IPS-18c (cell line): ENCODE results near the gene GAGE12J.
"Not testable (repeated sequence)": the region's sequence is repeated elsewhere in the genome, so short reads cannot be mapped to it uniquely, and the experiment has no call there.

Source experiments
- H3K4me3 ChIP-seq: 2 replicates; pipeline ENCODE4 v1.7.0; 2013; ENCODE audit warnings: low read depth, mild to moderate bottlenecking, low read length, moderate library complexity; ENCODE audit not compliant: insufficient read depth
- H3K9me3 ChIP-seq: one replicate; pipeline ENCODE4 v1.6.1; 2013; ENCODE audit warnings: mild to moderate bottlenecking, low read length, moderate library complexity; ENCODE audit not compliant: control insufficient read depth, insufficient read depth

The GAGE12J gene

DNA sequence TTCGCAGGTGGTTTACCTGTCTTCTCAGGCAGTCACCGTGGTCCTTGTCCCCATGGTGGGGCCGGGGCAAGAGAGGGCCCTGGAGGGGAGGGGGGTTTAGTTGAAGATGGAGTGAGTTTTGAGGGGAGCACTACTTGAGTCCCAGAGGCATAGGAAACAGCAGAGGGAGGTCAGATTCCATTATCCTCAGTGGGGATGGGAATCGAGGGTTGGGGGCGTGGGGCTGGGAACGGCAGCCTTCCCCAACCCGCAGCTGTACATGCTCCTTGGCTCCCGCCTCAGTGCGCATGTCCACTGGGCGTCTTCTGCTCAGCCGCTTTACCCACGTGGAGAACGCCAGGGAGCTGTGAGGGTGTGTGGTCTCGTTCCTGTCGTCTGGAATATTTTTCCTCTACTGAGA is 18.5 kb upstream of the GAGE12J start, which contains the start of gene GAGE10:
GAGE10 (plus strand) TSS at position 301 of the 400 bp plus-strand sequence. CDS start 1,214 bp downstream, outside the sequence.
- Histone ChIP-seq H3K9me3 (peaks cover 7% of the 10 kb centered on the region), H3K4me3 (no peak within 1 kb of the TSS)

DNA sequence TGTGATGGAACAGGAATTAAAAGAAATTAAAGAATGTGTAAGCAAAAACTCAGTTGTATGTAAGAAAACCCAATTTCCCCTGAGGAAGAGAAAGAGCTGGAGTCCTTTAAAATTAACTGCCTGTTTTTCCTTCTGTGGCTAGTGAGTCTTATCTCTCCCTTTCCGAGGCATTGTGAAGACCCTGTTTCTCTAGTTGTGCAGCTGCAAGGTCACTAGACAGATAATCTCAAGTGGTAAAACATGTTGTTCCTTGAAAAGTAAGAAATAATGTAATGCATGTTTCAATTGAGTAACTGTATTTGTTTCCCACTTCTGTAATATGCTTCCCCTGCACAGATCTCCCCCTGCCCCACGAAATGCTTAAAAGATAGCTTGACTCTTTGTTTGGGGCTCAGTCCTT is 14.1 kb upstream of the GAGE12J start:
- H3K4me3 ChIP-seq, H3K9me3 ChIP-seq: not testable (repeated sequence)

DNA sequence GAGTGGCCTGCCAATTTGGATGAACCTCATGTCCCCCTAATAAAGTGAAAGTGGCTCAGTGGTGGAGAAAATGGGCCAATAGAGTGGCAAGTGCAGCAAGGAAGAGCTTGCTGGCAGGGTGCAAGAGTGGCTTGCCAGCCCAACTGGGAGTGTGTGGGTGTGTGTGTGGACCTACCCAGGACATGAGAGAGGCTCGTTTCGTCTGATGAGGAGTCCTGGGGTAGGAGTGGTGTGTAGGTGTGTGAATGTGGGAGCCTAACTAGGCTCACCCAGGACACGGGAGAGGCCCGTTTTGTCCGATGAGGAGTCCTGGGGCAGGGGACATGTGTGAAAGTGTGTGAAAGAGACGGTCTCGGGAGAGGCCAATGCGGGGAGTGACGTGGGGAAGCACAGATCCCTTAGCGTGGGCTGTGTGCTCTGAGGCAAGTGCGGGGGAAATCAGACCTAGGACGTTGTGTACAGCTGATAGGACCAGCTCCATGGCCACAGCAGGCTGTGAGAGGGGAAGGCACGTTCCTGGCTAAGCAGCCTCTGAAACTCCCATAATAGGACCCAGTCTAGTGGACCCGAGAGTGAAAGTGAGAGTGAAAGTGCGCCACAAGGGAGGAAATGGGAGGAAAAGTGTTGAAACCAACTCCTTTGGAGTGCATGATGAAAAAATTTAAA is 13.1 kb upstream of the GAGE12J start:
- H3K9me3 ChIP-seq, result peaks cover 11% of the 10 kb centered on the region
- no peak overlapping the region for H3K4me3 ChIP-seq

DNA sequence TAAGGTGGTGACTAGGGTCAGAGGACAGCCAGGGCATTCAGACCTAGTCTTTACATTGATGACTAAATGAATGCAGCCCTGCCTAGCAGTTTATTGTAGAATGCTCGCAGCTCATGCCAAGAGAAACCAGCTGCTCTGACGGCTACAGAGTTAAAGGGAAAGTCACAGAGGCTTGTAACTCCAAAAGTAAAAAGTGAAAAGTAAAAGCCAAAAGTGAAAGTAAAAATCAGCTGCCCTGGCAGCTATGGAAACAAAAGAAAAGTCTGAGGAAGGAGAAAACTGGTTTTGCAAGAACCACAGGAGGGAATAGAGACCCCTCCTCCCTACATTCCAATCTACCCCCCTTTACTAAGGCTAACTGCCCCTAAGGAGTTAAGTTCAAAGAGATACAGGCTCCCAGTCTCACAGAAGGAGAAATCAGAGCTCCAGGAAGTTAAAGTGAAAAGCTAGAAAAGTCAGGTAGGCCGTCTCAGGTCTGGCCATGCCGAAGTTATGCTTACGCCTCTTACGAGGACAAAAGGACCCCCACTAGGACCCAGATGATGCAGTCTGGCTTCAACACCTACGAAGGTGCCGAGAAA is 12.3 kb upstream of the GAGE12J start:
- Histone ChIP-seq H3K9me3 (peaks cover 12% of the 10 kb centered on the region), H3K4me3 (peak overlapping the region; percentile 24; the same call in 1 of the 2 replicates)

DNA sequence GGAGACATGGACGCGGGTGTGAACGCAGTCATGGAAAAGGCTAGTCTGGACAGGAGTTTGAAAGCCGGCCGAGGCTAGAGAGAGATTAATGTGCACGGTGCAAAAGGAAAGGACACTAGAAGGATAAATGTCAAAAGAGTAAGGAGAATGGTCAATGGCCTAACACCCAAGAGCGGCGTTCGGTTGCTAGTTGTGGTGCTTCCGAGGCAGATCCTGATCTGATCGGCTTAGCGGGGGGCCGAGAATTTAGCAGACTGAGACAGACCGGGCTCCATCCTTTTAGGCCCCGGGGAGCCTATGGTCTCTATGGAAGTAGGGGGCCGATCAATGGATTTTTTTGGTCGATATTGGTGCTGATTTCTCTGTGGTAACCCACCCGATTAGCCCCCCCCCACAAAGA is 11.5 kb upstream of the GAGE12J start:
- H3K4me3 ChIP-seq, result peak overlapping the region; percentile 6; the same call in 1 of the 2 replicates
- H3K9me3 ChIP-seq, result peaks cover 13% of the 10 kb centered on the region

DNA sequence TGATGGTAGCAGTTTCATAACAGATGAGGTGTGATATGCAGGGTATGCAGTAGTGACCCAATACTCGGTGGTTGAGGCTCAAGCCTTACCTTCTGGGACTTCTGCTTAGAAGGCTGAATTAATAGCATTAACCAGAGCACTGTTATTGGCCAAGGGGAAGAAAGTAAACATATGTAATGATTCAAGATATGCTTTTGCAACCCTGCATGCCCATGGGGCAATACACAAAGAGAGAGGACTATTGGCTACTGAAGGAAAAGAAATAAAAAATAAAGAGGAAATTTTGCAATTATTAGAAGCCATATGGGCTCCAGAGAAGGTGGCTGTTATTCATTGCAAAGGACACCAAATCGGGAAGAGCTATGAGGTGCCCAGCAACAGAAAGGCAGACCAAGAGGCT is 9.7 kb upstream of the GAGE12J start:
- Histone ChIP-seq H3K9me3 (peaks cover 13% of the 10 kb centered on the region), H3K4me3 (no peak overlapping the region)

DNA sequence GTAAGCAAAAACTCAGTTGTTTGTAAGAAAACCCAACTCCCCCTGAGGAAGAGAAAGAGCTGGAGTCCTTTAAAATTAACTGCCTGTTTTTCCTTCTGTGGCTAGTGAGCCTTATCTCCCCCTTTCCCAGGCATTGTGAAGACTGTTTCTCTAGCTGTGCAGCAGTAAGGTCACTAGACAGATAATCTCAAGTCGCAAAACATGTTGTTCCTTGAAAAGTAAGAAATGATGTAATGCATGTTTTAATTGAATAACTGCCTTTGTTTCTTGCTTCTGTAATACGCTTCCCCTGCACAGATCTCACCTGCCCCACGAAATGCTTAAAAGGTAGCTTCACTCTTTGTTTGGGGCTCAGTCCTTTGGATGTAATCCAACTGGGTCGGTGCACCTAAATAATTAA is 5.8 kb upstream of the GAGE12J start:
- Histone ChIP-seq H3K9me3 (peaks cover 7% of the 10 kb centered on the region), H3K4me3 (no peak overlapping the region)

DNA sequence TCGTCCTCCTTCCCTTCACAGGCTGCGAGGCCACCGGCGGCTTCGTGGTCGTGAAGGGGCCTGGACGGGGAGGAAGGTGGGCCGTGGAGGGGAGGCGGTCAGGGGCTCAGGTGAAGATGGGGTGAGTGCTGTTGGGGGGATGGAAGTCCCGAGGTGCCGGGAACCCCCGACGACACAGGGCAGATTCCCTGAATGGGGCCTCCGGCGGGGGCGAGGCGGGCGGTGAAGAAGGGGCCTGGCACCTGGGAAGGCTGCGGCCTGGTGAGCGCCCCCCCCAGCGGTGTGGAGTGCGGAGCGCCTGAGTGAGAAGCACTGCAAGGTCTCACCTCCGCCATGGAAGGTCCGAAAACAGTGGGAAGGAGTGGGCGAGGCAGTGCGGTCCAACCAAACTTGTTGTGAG is 429 bp downstream of the GAGE12J start:
- not testable (repeated sequence) for H3K4me3 ChIP-seq, H3K9me3 ChIP-seq

DNA sequence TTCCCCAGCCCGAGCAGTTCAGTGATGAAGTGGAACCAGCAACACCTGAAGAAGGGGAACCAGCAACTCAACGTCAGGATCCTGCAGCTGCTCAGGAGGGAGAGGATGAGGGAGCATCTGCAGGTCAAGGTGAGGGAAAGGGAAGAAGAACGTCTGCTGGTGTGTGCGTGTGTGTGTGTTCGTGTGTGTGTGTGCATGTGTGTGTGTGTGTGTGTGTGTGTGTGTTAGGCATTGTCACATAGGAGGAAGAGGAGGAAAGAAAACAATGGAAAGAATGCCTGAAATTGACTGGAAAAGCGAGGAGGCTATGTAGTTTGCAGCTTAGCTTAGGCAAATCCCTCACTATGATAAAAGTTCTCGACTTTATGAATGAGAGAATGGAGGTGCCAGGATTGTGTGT is 1.9 kb downstream of the GAGE12J start:
- not testable (repeated sequence) for H3K4me3 ChIP-seq, H3K9me3 ChIP-seq

DNA sequence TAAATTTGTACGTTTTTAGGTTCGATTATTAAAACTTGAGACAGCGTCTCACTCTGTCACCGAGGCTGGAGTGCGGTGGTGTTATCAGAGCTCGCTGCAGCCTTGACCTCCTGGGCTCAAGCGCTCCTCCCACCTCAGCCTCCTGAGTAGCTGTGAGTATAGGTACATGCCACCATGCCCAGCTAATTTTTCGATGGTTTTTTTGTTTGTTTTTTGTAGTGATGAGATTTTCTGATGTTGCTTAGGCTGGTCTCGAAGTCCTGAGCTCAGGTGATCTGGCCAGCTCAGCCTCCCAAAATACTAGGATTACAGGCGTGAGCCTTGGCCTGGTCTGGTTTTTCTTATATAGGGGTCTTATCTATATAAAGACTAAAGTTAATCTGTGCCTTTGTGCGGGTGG is 8.6 kb downstream of the GAGE12J start:
- not testable (repeated sequence) for H3K9me3 ChIP-seq, H3K4me3 ChIP-seq

DNA sequence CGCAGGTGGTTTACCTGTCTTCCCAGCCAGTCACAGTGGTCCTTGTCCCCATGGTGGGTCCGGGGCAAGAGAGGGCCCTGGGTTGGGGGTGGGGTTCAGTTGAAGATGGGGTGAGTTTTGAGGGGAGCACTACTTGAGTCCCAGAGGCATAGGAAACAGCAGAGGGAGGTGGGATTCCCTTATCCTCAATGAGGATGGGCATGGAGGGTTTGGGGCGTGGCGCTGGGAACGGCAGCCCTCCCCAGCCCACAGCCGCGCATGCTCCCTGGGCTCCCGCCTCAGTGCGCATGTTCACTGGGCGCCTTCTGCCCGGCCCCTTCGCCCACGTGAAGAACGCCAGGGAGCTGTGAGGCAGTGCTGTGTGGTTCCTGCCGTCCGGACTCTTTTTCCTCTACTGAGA is 9.4 kb downstream of the GAGE12J start, which contains the start of gene GAGE13:
GAGE13 (plus strand) TSS at position 301 of the 400 bp plus-strand sequence. CDS start 1,156 bp downstream, outside the sequence.
- not testable (repeated sequence) for H3K4me3 ChIP-seq, H3K9me3 ChIP-seq

DNA sequence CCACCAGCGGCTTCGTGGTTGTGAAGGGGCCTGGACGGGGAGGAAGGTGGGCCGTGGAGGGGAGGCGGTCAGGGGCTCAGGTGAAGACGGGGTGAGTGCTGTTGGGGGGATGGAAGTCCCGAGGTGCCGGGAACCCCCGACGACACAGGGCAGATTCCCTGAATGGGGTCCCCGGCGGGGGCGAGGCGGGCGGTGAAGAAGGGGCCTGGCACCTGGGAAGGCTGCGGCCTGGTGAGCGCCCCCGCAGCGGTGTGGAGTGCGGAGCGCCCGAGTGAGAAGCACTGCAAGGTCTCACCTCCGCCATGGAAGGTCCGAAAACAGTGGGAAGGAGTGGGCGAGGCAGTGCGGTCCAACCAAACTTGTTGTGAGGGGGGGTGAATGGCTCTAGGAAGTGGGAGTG is 10.0 kb downstream of the GAGE12J start:
- H3K4me3 ChIP-seq, H3K9me3 ChIP-seq: not testable (repeated sequence)

DNA sequence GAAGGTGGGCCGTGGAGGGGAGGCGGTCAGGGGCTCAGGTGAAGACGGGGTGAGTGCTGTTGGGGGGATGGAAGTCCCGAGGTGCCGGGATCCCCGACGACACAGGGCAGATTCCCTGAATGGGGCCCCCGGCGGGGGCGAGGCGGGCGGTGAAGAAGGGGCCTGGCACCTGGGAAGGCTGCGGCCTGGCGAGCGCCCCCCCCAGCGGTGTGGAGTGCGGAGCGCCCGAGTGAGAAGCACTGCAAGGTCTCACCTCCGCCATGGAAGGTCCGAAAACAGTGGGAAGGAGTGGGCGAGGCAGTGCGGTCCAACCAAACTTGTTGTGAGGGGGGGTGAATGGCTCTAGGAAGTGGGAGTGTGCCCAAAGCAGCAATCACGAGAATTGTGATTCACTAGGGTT is 19.6 kb downstream of the GAGE12J start:
- not testable (repeated sequence) for H3K9me3 ChIP-seq, H3K4me3 ChIP-seq

DNA sequence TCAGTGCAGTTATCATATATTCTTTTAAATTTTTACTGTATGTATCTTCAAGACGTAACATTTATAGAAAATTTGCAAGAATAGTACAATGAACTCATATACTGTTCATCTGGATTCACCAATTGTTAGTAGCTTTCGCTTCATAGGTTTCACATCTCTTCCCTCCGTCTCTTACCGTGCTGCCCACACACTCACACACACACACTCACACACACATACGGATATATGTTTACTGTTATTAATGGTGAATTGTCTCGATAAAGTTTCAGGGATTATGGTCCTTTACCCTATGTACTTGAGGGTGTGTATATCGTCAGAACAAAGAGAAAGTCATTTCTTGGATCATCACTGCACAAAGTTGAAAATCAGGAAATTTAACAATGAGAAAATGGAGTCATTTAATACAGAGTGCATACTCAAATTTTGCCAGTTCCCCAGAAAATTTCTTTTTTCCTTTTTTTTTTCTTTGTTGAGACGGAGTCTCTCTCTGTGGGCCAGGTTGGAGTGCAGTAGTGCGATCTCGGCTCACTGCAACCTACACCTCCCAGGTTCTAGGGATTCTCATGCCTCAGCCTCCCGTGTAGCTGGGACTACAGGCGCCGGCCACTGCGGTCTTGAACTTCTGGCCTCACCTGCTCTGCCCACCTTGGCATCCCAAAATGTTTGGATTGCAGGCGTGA is 22.8 kb downstream of the GAGE12J start:
- not testable (repeated sequence) for H3K9me3 ChIP-seq, H3K4me3 ChIP-seq

DNA sequence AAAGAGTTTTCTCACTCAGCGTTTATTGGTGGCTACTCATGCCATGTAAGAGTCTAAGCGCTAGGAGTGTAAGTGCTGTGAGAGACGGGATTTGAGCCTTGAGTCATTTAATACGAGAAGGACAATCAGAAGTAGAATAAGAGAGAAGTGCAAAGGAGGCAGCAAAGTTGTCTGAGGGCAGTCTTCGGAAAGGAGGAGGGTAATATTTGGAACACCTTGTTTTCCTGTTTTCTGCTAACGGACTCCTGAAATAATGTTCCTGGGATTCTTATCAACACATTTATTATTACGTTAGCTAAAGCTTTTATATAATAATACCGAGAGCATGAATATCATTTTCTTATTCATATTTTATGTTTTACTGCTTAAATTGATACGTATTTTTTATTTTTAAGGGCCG is 23.6 kb downstream of the GAGE12J start:
- H3K4me3 ChIP-seq, H3K9me3 ChIP-seq: not testable (repeated sequence)

DNA sequence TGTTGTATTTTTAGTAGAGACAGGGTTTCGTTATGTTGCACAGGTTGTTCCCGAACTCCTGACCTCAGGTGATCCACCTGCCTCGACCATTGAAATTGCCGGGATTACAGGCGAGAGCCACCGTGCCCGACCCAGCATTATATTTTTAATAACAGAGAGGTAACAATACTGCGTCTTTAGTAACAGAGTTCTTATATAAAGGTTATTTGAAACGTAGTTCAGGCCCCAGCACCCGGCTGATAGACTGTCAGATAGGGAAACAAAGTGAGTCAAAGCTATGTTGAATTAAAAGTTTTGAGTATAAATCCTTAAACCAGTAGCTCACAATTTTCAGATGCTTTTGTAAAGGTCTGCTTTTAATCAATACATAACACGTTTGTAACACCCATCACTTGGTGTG is 24.3 kb downstream of the GAGE12J start:
- not testable (repeated sequence) for H3K4me3 ChIP-seq, H3K9me3 ChIP-seq
